ENCODE results near the gene PPP1R37. TPM values are rescaled to one million over a fixed set of nuclear protein-coding genes. Genes with fewer than 3 reads are reported as not detected.

PPP1R37 gene
- total RNA-seq, 1 experiment from 2014 or later: 33.6 TPM

- no peaks in the 10 kb centered on the region for H3K79me1 ChIP-seq (ENCODE audit: insufficient read depth, low read depth, low read length, poor library complexity, severe bottlenecking)
- H4K91ac ChIP-seq (ENCODE audit: insufficient read length, low read depth, low read length): no peak overlapping the region
- no peak overlapping the region for H4K8ac ChIP-seq (replicated peaks; ENCODE audit: insufficient read length, low read depth, low read length)
- H3K4me1 ChIP-seq (ENCODE audit: insufficient read depth, low read length): no peaks in the 10 kb centered on the region
- no peak overlapping the region for H3K27ac ChIP-seq (ENCODE audit: insufficient read length, low read depth, low read length)
- no peaks in the 10 kb centered on the region for H3K23me2 ChIP-seq (ENCODE audit: insufficient read length, low read depth, low read length, poor library complexity, severe bottlenecking)
- no peak overlapping the region for H3K4ac ChIP-seq (ENCODE audit: low read depth, low read length)
- H3T11ph ChIP-seq (ENCODE audit: low read length): no peak overlapping the region
- no peaks in the 10 kb centered on the region for H3K9me3 ChIP-seq (ENCODE audit: control insufficient read depth, low read depth, low read length)
- H3K56ac ChIP-seq (ENCODE audit: insufficient read length, low read depth, low read length): no peak overlapping the region
- H2BK15ac ChIP-seq (ENCODE audit: low read depth, low read length): no peak overlapping the region
- H4K5ac ChIP-seq (ENCODE audit: insufficient read length, low read depth, low read length): no peak overlapping the region
- H2AFZ ChIP-seq (ENCODE audit: low read length): no peak overlapping the region
- H3K79me2 ChIP-seq (ENCODE audit: insufficient read depth, low read length): no peaks in the 10 kb centered on the region
- no peak overlapping the region for H2BK20ac ChIP-seq (ENCODE audit: low read depth, low read length, poor library complexity, severe bottlenecking)
- Mint-ChIP-seq H3K4me1 (peaks cover 11 to 23% of the 10 kb centered on the region in 2 experiments), H3K36me3 (ENCODE audit: insufficient read depth in 1 of 3, low read depth in 3 of 3) (peaks cover 0 to 2% (median 0%) of the 10 kb centered on the region in 3 experiments; a peak in 2 of 7 replicates), H3K27ac (peak overlapping the region in 1 of 3 experiments; percentile 55; a peak in 1 of 7 replicates), H3K4me3 (no peak overlapping the region), H3K9me3 (no peaks in the 10 kb centered on the region; a peak in 1 of 5 replicates), H3K27me3 (ENCODE audit: low read depth) (peaks cover 55% of the 10 kb centered on the region)
- WGBS (ENCODE audit: extremely low coverage, insufficient read length, low lambda C conversion rate): no CpG with 5 or more reads among the region's 64 CpGs
- H3K23ac ChIP-seq (ENCODE audit: insufficient read length, low read depth, low read length): no peak overlapping the region
- H3K18ac ChIP-seq (ENCODE audit: insufficient read length, low read depth, low read length): no peak overlapping the region
- no peak overlapping the region for H3K9ac ChIP-seq (ENCODE audit: extremely low read depth, insufficient read length, low read length)
- H3K14ac ChIP-seq (ENCODE audit: insufficient read depth, low read length): no peak overlapping the region
- DNase-seq: peak; percentile 58
- no peak for TF ChIP-seq CTCF (conservative IDR thresholded peaks at IDR 0.05)
- no peaks in the 10 kb centered on the region for H4K20me1 ChIP-seq (ENCODE audit: control insufficient read depth, insufficient read depth, insufficient read length)
- no peak overlapping the region for H2AK5ac ChIP-seq (ENCODE audit: insufficient read length, low read length)
- H2BK120ac ChIP-seq (ENCODE audit: low read depth, low read length, poor library complexity, severe bottlenecking): no peak overlapping the region
- no peak overlapping the region for H2BK12ac ChIP-seq (ENCODE audit: insufficient read length, low read depth, low read length)
- peaks cover 7% of the 10 kb centered on the region; the same call in 1 of the 2 replicates for H3K27me3 ChIP-seq (ENCODE audit: insufficient read depth, low read length)
- H3K4me2 ChIP-seq (ENCODE audit: insufficient read depth, insufficient read length, low read length): no peak overlapping the region
- H2BK5ac ChIP-seq (ENCODE audit: insufficient read length, low read length): no peak overlapping the region
These were observed 59.0 kb downstream of the PPP1R37 start for GRCh38 chr19:45151821-45152503.

Measured in H9 (cell line).